Measurements from ENCODE around the gene C13orf46. TPM values are rescaled to one million over a fixed set of nuclear protein-coding genes. Genes with fewer than 3 reads are reported as not detected.

Gene C13orf46
- total RNA-seq, 1 experiment from 2014 or later = not detected

- CTCF ChIA-PET = no interaction called here
- H3K27me3 ChIP-seq (replicated peaks; ENCODE audit: control insufficient read depth, insufficient read depth, low read length) = no peaks in the 10 kb centered on the region
- POLR2A ChIA-PET = no interaction called here
- H3K4me3 Mint-ChIP-seq (ENCODE audit: unreplicated experiment) = no peak overlapping the region
- H3K9me3 Mint-ChIP-seq (ENCODE audit: unreplicated experiment) = peaks cover 48% of the 10 kb centered on the region
- H3K27me3 Mint-ChIP-seq (ENCODE audit: insufficient read depth, unreplicated experiment) = peaks cover 3% of the 10 kb centered on the region
- no peak for DNase-seq
- H3K4me3 ChIP-seq (ENCODE audit: low read depth, low read length) = no peak overlapping the region
- peaks cover 7% of the 10 kb centered on the region; the same call in 1 of the 2 replicates for H3K9me3 ChIP-seq
- no peak overlapping the region for H3K27ac Mint-ChIP-seq (ENCODE audit: unreplicated experiment)
- intact Hi-C loops (cut with micrococcal nuclease; ENCODE audit: unreplicated experiment) = no loop called here
- H3K4me1 ChIP-seq = peaks cover 8% of the 10 kb centered on the region; the same call in 1 of the 2 replicates
- no TSS peak for BruUV-seq (replicated peaks)
- H3K4me1 Mint-ChIP-seq (ENCODE audit: low read depth, unreplicated experiment) = no peaks in the 10 kb centered on the region
- TF ChIP-seq CTCF (IDR thresholded peaks at IDR 0.05; ENCODE audit: insufficient read depth in 1 of 2, low read depth in 1 of 2, low read length in 1 of 2, severe bottlenecking in 1 of 2, unreplicated experiment in 1 of 2) = no peak
- H3K36me3 Mint-ChIP-seq (ENCODE audit: insufficient read depth, unreplicated experiment) = peaks cover 24% of the 10 kb centered on the region
- no peaks in the 10 kb centered on the region for H3K36me3 ChIP-seq (ENCODE audit: control insufficient read depth, insufficient read depth, low read length)
Observed at GRCh38 chr13:113954046-113954835, 19.6 kb downstream of the C13orf46 start.

- Histone ChIP-seq H3K36me3 (ENCODE audit: control insufficient read depth, insufficient read depth, low read length) (no peaks in the 10 kb centered on the region), H3K4me3 (ENCODE audit: low read depth, low read length) (no peak overlapping the region), H3K27me3 (replicated peaks; ENCODE audit: control insufficient read depth, insufficient read depth, low read length) (no peaks in the 10 kb centered on the region), H3K4me1 (peaks cover 8% of the 10 kb centered on the region; the same call in 1 of the 2 replicates), H3K9me3 (peaks cover 4% of the 10 kb centered on the region; the same call in 1 of the 2 replicates)
- no TSS peak for BruUV-seq (replicated peaks)
- peaks cover 41% of the 10 kb centered on the region for H3K9me3 Mint-ChIP-seq (ENCODE audit: unreplicated experiment)
- intact Hi-C loops (cut with micrococcal nuclease; ENCODE audit: unreplicated experiment) = no loop called here
- CTCF ChIA-PET = no interaction called here
- TF ChIP-seq CTCF (IDR thresholded peaks at IDR 0.05; ENCODE audit: insufficient read depth in 1 of 2, low read depth in 1 of 2, low read length in 1 of 2, severe bottlenecking in 1 of 2, unreplicated experiment in 1 of 2) = no peak
- peaks cover 20% of the 10 kb centered on the region for H3K36me3 Mint-ChIP-seq (ENCODE audit: insufficient read depth, unreplicated experiment)
- POLR2A ChIA-PET = no interaction called here
- no peak overlapping the region for H3K4me3 Mint-ChIP-seq (ENCODE audit: unreplicated experiment)
- no peaks in the 10 kb centered on the region for H3K4me1 Mint-ChIP-seq (ENCODE audit: low read depth, unreplicated experiment)
- H3K27me3 Mint-ChIP-seq (ENCODE audit: insufficient read depth, unreplicated experiment) = peaks cover 3% of the 10 kb centered on the region
- DNase-seq = no peak
- H3K27ac Mint-ChIP-seq (ENCODE audit: unreplicated experiment) = no peak overlapping the region
Observed at GRCh38 chr13:113953561-113953960, 20.3 kb downstream of the C13orf46 start.

- POLR2A ChIA-PET = no interaction called here
Observed at GRCh38 chr13:113952983-113953520, 20.8 kb downstream of the C13orf46 start.

More at GRCh38 chr13:113952983-113953520, 20.8 kb downstream of the C13orf46 start:
- no peak for DNase-seq
- Mint-ChIP-seq H3K4me1 (ENCODE audit: low read depth, unreplicated experiment) (no peaks in the 10 kb centered on the region), H3K9me3 (ENCODE audit: unreplicated experiment) (peaks cover 36% of the 10 kb centered on the region), H3K36me3 (ENCODE audit: insufficient read depth, unreplicated experiment) (peaks cover 20% of the 10 kb centered on the region), H3K27me3 (ENCODE audit: insufficient read depth, unreplicated experiment) (peaks cover 3% of the 10 kb centered on the region), H3K27ac (ENCODE audit: unreplicated experiment) (no peak overlapping the region), H3K4me3 (ENCODE audit: unreplicated experiment) (no peak overlapping the region)
- no TSS peak for BruUV-seq (replicated peaks)
- H3K36me3 ChIP-seq (ENCODE audit: control insufficient read depth, insufficient read depth, low read length) = no peaks in the 10 kb centered on the region
- TF ChIP-seq CTCF (IDR thresholded peaks at IDR 0.05; ENCODE audit: insufficient read depth in 1 of 2, low read depth in 1 of 2, low read length in 1 of 2, severe bottlenecking in 1 of 2, unreplicated experiment in 1 of 2) = no peak
- H3K4me3 ChIP-seq (ENCODE audit: low read depth, low read length) = no peak overlapping the region
- CTCF ChIA-PET = no interaction called here
- intact Hi-C loops (cut with micrococcal nuclease; ENCODE audit: unreplicated experiment) = no loop called here
- H3K4me1 ChIP-seq = peaks cover 8% of the 10 kb centered on the region; the same call in 1 of the 2 replicates
- no peaks in the 10 kb centered on the region for H3K9me3 ChIP-seq
- H3K27me3 ChIP-seq (replicated peaks; ENCODE audit: control insufficient read depth, insufficient read depth, low read length) = no peaks in the 10 kb centered on the region
